ENCODE data around the gene SLC4A4. TPM values are rescaled to one million over a fixed set of nuclear protein-coding genes. Genes with fewer than 3 reads are reported as not detected.

SLC4A4 gene
- total and polyA plus RNA-seq, 2 of the 13 experiments (the other 11 are each of a cell fraction or from before 2014, with no cell fraction given) = 0.01 TPM; not detected in 1

GRCh38 chr4:71415491-71415890, 76.7 kb downstream of the SLC4A4 start (continued):
- TF ChIP-seq ZNF318 (CRISPR knock-in tag; IDR thresholded peaks at IDR 0.05) = no peak
- TF ChIP-seq ZNF33B (CRISPR knock-in tag; IDR thresholded peaks at IDR 0.05) = no peak
- no peak for TF ChIP-seq GTF2F1 (IDR thresholded peaks at IDR 0.05; ENCODE audit: low read length)
- TF ChIP-seq MLX (CRISPR knock-in tag; IDR thresholded peaks at IDR 0.05) = no peak
- no peak for TF ChIP-seq ZNF878 (CRISPR knock-in tag; IDR thresholded peaks at IDR 0.05)
- no peak for TF ChIP-seq ZNF556 (CRISPR knock-in tag; IDR thresholded peaks at IDR 0.05; ENCODE audit: borderline replicate concordance)
- no peak for TF ChIP-seq ARNT (IDR thresholded peaks at IDR 0.05)

Measured in HepG2 (cell line).